Trophoblast cell (in vitro differentiated cells and primary cell): ENCODE measurements around the gene MYO1E.
"Not testable (repeated sequence)": the region's sequence is repeated elsewhere in the genome, so short reads cannot be mapped to it uniquely, and the experiment has no call there.

Source experiments
- DNase-seq, 2 donors: peaks; one replicate each; pipeline ENCODE4 v3.0.0-alpha.2; 2016
- H2AFZ ChIP-seq: 2 replicates; pipeline ENCODE4 v1.6.1; 2013; ENCODE audit warnings: low read length, moderate library complexity, mild to moderate bottlenecking; ENCODE audit not compliant: insufficient read depth, poor library complexity
- H2AK5ac ChIP-seq: 2 replicates; pipeline ENCODE4 v1.6.1; 2013; ENCODE audit warnings: mild to moderate bottlenecking, low read length
- H2BK120ac ChIP-seq: 2 replicates; pipeline ENCODE4 v1.6.1; 2013; ENCODE audit warnings: low read length, mild to moderate bottlenecking, moderate library complexity; ENCODE audit not compliant: insufficient read depth, poor library complexity
- H2BK12ac ChIP-seq: 2 replicates; pipeline ENCODE4 v1.6.1; 2013; ENCODE audit warnings: mild to moderate bottlenecking, low read length, moderate library complexity
- H2BK5ac ChIP-seq: 2 replicates; pipeline ENCODE4 v1.6.1; 2013; ENCODE audit warnings: low read length, low read depth, moderate library complexity, mild to moderate bottlenecking; ENCODE audit not compliant: poor library complexity
- H3K14ac ChIP-seq: 2 replicates; pipeline ENCODE4 v1.6.1; 2013; ENCODE audit warnings: mild to moderate bottlenecking, low read length
- H3K18ac ChIP-seq: 2 replicates; pipeline ENCODE4 v1.6.1; 2013; ENCODE audit warnings: mild to moderate bottlenecking, low read length
- H3K23ac ChIP-seq: 2 replicates; pipeline ENCODE4 v1.6.1; 2013; ENCODE audit warnings: low read length
- H3K27ac ChIP-seq: 2 replicates; pipeline ENCODE4 v1.5.1; 2013; ENCODE audit warnings: low read depth, mild to moderate bottlenecking, inconsistent platforms, low read length, moderate library complexity
- H3K27me3 ChIP-seq: 2 replicates; pipeline ENCODE4 v1.6.1; 2013; ENCODE audit warnings: inconsistent platforms, mild to moderate bottlenecking, low read length, moderate library complexity; ENCODE audit not compliant: insufficient read depth
- H3K36me3 ChIP-seq, 2 experiments: 1 replicate in 1 of 2; 2 replicates in 1 of 2; pipeline ENCODE4 v1.6.1; 2013; ENCODE audit warnings: low read length in 2 of 2, mild to moderate bottlenecking in 2 of 2, moderate library complexity in 1 of 2; ENCODE audit not compliant: insufficient read depth in 2 of 2, control insufficient read depth in 1 of 2
- H3K4ac ChIP-seq: 2 replicates; pipeline ENCODE4 v1.6.1; 2013; ENCODE audit warnings: low read depth, mild to moderate bottlenecking, low read length, moderate library complexity
- H3K4me1 ChIP-seq, 2 experiments: 1 replicate in 1 of 2; 2 replicates in 1 of 2; pipeline ENCODE4 v1.6.1; 2013; ENCODE audit warnings: low read length in 2 of 2, mild to moderate bottlenecking in 2 of 2, moderate library complexity in 1 of 2; ENCODE audit not compliant: insufficient read depth in 2 of 2, control insufficient read depth in 1 of 2
- H3K4me2 ChIP-seq: 2 replicates; pipeline ENCODE4 v1.6.1; 2013; ENCODE audit warnings: inconsistent platforms, mild to moderate bottlenecking, low read length, moderate library complexity
- H3K4me3 ChIP-seq: 2 replicates; pipeline ENCODE4 v1.5.1; 2013; ENCODE audit warnings: mild to moderate bottlenecking, low read depth, low read length, inconsistent platforms
- H3K79me1 ChIP-seq: one replicate; pipeline ENCODE4 v1.6.1; 2013; ENCODE audit warnings: low read length
- H3K79me2 ChIP-seq: 2 replicates; pipeline ENCODE4 v1.6.1; 2013; ENCODE audit warnings: low read length, mild to moderate bottlenecking; ENCODE audit not compliant: control insufficient read depth, insufficient read depth, poor library complexity
- H3K9ac ChIP-seq: 2 replicates; pipeline ENCODE4 v1.6.1; 2013; ENCODE audit warnings: mild to moderate bottlenecking, low read length
- H3K9me3 ChIP-seq: 2 replicates; pipeline ENCODE4 v1.6.1; 2013; ENCODE audit warnings: low read depth, mild to moderate bottlenecking, control low read depth, inconsistent platforms, low read length; ENCODE audit not compliant: insufficient read depth
- H4K12ac ChIP-seq: 2 replicates; pipeline ENCODE4 v1.6.1; 2013; ENCODE audit warnings: low read depth, mild to moderate bottlenecking, low read length, moderate library complexity
- H4K8ac ChIP-seq: 2 replicates; pipeline ENCODE4 v1.6.1; 2013; ENCODE audit warnings: low read depth, mild to moderate bottlenecking, low read length, moderate library complexity
- H4K91ac ChIP-seq: one replicate; pipeline ENCODE4 v1.6.1; 2013; ENCODE audit warnings: low read depth, mild to moderate bottlenecking, low read length, moderate library complexity
- WGBS: extraction: QIAGEN DNeasy Blood & Tissue Kit; methylation state at CpG from one replicate; pipeline ENCODE4 v1.1.7; 2013; ENCODE audit warnings: missing lambda C conversion rate; ENCODE audit not compliant: insufficient read length, insufficient coverage; ENCODE audit errors: extremely low coverage; 5-methylcytosine and 5-hydroxymethylcytosine counted together

Gene MYO1E

GRCh38 chr15:59406446-59406845, 33.8 kb upstream of the MYO1E start:
- no peaks in the 10 kb centered on the region for H3K79me2 ChIP-seq
- H2BK120ac ChIP-seq = no peak overlapping the region
- H3K14ac ChIP-seq = no peak overlapping the region
- no peak overlapping the region for H2BK5ac ChIP-seq
- WGBS = no CpG with 5 or more reads among the region's 3 CpGs
- no peak overlapping the region for H2AK5ac ChIP-seq
- no peak overlapping the region for H3K23ac ChIP-seq
- no peak overlapping the region for H3K4ac ChIP-seq
- H3K27me3 ChIP-seq = no peaks in the 10 kb centered on the region
- no peak overlapping the region for H4K91ac ChIP-seq
- H3K4me1 ChIP-seq = no peaks in the 10 kb centered on the region
- H3K9ac ChIP-seq = no peak overlapping the region
- no peak overlapping the region for H4K8ac ChIP-seq
- H4K12ac ChIP-seq = no peak overlapping the region
- H2AFZ ChIP-seq = no peak overlapping the region
- no peak overlapping the region for H2BK12ac ChIP-seq
- H3K27ac ChIP-seq = no peak overlapping the region
- H3K4me2 ChIP-seq = no peak overlapping the region
- H3K36me3 ChIP-seq = no peaks in the 10 kb centered on the region
- H3K4me3 ChIP-seq = no peak overlapping the region
- H3K9me3 ChIP-seq = no peaks in the 10 kb centered on the region
- no peak for DNase-seq
- H3K18ac ChIP-seq = no peak overlapping the region
- H3K79me1 ChIP-seq = no peaks in the 10 kb centered on the region

GRCh38 chr15:59405079-59405478, 32.4 kb upstream of the MYO1E start:
- no peak for DNase-seq
- no peaks in the 10 kb centered on the region for H3K79me2 ChIP-seq

GRCh38 chr15:59401824-59402569, 29.3 kb upstream of the MYO1E start:
- Histone ChIP-seq H3K79me2 (no peaks in the 10 kb centered on the region), H3K4ac (no peak overlapping the region), H3K27ac (no peak overlapping the region)

More at GRCh38 chr15:59405079-59405478, 32.4 kb upstream of the MYO1E start:
- Histone ChIP-seq H4K12ac (no peak overlapping the region), H3K4me2 (no peak overlapping the region), H3K18ac (no peak overlapping the region), H3K4me3 (no peak overlapping the region), H3K14ac (no peak overlapping the region), H3K9ac (no peak overlapping the region), H2AFZ (no peak overlapping the region), H2BK120ac (no peak overlapping the region), H3K23ac (no peak overlapping the region), H2BK12ac (no peak overlapping the region), H2AK5ac (no peak overlapping the region), H3K4me1 (no peaks in the 10 kb centered on the region), H3K27ac (no peak overlapping the region), H2BK5ac (no peak overlapping the region), H3K27me3 (no peaks in the 10 kb centered on the region), H3K4ac (no peak overlapping the region), H3K36me3 (no peaks in the 10 kb centered on the region), H4K8ac (no peak overlapping the region), H3K9me3 (no peaks in the 10 kb centered on the region), H3K79me1 (no peaks in the 10 kb centered on the region), H4K91ac (no peak overlapping the region)
- WGBS = no CpG with 5 or more reads among the region's 7 CpGs

GRCh38 chr15:59401051-59401823, 28.6 kb upstream of the MYO1E start:
- H3K4ac ChIP-seq, H2BK120ac ChIP-seq, H3K79me1 ChIP-seq, H3K4me3 ChIP-seq, H3K23ac ChIP-seq, H3K9ac ChIP-seq, H3K4me1 ChIP-seq, H2BK5ac ChIP-seq, H4K91ac ChIP-seq, H2AFZ ChIP-seq, H4K8ac ChIP-seq, H3K14ac ChIP-seq, H3K36me3 ChIP-seq, H4K12ac ChIP-seq, H3K27me3 ChIP-seq, H3K9me3 ChIP-seq, H2AK5ac ChIP-seq, H3K18ac ChIP-seq, H3K79me2 ChIP-seq, H3K4me2 ChIP-seq, H3K27ac ChIP-seq, H2BK12ac ChIP-seq: not testable (repeated sequence)
- WGBS = no CpG with 5 or more reads among the region's 10 CpGs
- peak; percentile 56 to 91 for DNase-seq

More at GRCh38 chr15:59401824-59402569, 29.3 kb upstream of the MYO1E start:
- Histone ChIP-seq H3K79me1 (no peaks in the 10 kb centered on the region), H3K36me3 (no peaks in the 10 kb centered on the region), H3K4me2 (no peak overlapping the region), H3K4me3 (no peak overlapping the region), H2BK5ac (no peak overlapping the region), H4K91ac (no peak overlapping the region), H3K27me3 (no peaks in the 10 kb centered on the region), H2BK120ac (no peak overlapping the region), H3K18ac (no peak overlapping the region), H3K9ac (no peak overlapping the region), H2BK12ac (no peak overlapping the region), H4K8ac (no peak overlapping the region), H3K14ac (no peak overlapping the region), H4K12ac (no peak overlapping the region), H2AFZ (no peak overlapping the region), H3K9me3 (no peaks in the 10 kb centered on the region), H3K23ac (no peak overlapping the region), H3K4me1 (no peaks in the 10 kb centered on the region), H2AK5ac (no peak overlapping the region)
- no CpG with 5 or more reads among the region's 15 CpGs for WGBS
- DNase-seq = no peak
